Ascending aorta (tissue), 2 donors: ENCODE results near the gene ELL2. TPM values are rescaled to one million over a fixed set of nuclear protein-coding genes. Genes with fewer than 3 reads are reported as not detected.

Source experiments
- DNase-seq, 2 donors: peaks; one replicate each; pipeline ENCODE4 v3.0.0-alpha.2; 2019; ENCODE audit warnings: low spot score in 2 of 2
- H3K27ac ChIP-seq, 2 donors: fragments of 200-600 bp; sonication (generic); one replicate each; pipeline ENCODE4 v1.5.1; 2016 to 2017; ENCODE audit warnings: mild to moderate bottlenecking in 1 of 2
- H3K27me3 ChIP-seq: fragments of 200-600 bp; sonication (generic); one replicate; pipeline ENCODE4 v1.5.1; 2017
- H3K36me3 ChIP-seq, 2 donors: fragments of 200-600 bp; sonication (generic); one replicate each; pipeline ENCODE4 v1.5.1; 2016
- H3K4me1 ChIP-seq, 2 donors: fragments of 200-600 bp; sonication (generic); one replicate each; pipeline ENCODE4 v1.5.1; 2016 to 2017; ENCODE audit warnings: mild to moderate bottlenecking in 1 of 2
- H3K4me3 ChIP-seq, 2 donors: fragments of 200-600 bp; sonication (generic); one replicate each; pipeline ENCODE4 v1.5.1; 2016 to 2017; ENCODE audit warnings: mild to moderate bottlenecking in 1 of 2
- H3K9me3 ChIP-seq, 2 donors: fragments of 200-600 bp; sonication (generic); one replicate each; pipeline ENCODE4 v1.5.1; 2016
- intact Hi-C: fragments of 100-400 bp; cut with DNase I; formaldehyde crosslinking; loops from one replicate; pipeline ENCODE4 v1.15.1; 2023
- total RNA-seq: library from RNA; depleted of rRNA; stranded (reverse); fragments of >200 nt; gene quantifications from one replicate; pipeline ENCODE4 v1.1.0, GENCODE V29; 2016
- TF ChIP-seq, protein P1 (sequence below), 3 experiments: fragments of 200-600 bp in 2 of 3; fragments of 450-650 bp in 1 of 3; sonication (generic) in 2 of 3; IDR thresholded peaks; one replicate each; pipeline ENCODE4 v1.5.1; 2016 to 2019; ENCODE audit warnings: antibody characterized with exemption in 3 of 3, mild to moderate bottlenecking in 1 of 3, moderate library complexity in 1 of 3

Gene ELL2
- total RNA-seq, 1 donor from 2014 or later = 26.0 TPM

DNA sequence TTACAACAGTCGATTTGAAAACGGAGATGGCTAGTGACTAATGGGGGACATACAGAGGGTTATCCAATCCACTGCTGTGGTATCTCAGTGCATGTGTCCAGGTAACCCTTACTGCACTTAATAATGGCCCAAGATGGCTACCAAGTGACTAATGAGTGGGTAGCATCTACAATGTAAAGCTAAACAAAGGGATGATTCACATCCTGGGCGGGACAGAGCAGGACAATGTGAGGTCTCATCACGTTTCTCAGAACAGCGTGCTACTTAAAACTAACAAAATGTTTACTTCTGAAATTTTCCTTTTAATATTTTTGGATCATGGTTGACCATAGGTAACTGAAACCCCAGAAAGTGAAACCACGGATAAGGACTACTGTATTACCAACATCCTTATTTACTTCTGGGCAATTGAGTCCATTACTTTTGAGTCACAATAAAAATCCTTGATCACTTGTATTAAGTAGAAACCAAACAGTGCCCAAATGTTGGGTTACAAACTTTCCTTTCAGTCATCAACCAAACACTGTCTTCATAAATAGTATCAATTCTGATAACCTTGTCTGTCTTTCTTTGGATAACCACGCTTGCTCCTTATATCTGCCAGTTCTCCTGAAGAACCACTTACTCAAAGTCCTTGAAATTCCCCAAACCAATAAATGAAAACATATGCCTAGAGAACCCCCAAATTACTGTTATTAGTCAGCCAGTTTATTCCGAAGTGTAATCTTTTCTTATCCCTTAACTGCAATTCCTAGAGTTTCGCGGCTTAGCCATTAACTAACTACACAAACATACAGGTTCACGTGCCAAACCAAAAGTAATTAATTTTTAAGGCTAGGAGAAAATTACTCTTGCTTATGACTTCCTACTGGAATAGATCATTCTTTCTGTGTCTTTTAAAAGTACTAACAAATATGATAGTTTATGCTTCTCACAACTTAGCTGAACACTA is 59.7 kb downstream of the ELL2 start:
- no peak overlapping the region for H3K4me3 ChIP-seq
- no peak overlapping the region for H3K27ac ChIP-seq
- H3K9me3 ChIP-seq = no peaks in the 10 kb centered on the region

DNA sequence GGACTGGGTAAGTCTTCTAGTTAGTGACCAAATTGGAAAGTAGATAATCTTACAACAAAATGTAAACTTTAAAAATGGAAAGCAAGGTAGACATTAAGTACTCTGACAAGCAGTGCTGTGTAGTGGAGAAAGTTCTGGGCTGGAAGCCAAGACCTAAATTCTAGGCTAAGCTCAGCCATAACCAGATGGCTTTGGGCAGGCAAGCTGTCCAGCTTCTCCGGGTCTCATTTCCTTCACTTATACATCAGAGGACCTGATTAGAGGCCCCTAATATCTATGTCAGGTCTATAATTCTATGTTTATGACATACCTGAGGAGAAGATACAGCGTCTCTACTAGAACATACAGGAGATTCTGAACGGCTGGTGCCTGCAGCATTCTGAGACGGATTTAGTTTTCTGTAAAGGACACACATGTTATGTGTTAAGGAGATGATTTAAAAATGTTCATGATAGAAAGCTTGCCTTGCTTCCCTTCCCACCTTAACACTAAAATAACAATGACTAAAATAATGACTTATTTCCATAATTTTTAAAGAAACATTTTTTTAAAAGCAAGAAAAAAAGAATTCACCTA is 61.2 kb downstream of the ELL2 start:
- Histone ChIP-seq H3K27ac (no peak overlapping the region), H3K27me3 (no peaks in the 10 kb centered on the region), H3K36me3 (peaks cover 46 to 64% of the 10 kb centered on the region in 2 donors), H3K9me3 (no peaks in the 10 kb centered on the region), H3K4me3 (no peak overlapping the region), H3K4me1 (peaks cover 0 to 2% of the 10 kb centered on the region in 2 donors)
- TF ChIP-seq, protein P1, sequence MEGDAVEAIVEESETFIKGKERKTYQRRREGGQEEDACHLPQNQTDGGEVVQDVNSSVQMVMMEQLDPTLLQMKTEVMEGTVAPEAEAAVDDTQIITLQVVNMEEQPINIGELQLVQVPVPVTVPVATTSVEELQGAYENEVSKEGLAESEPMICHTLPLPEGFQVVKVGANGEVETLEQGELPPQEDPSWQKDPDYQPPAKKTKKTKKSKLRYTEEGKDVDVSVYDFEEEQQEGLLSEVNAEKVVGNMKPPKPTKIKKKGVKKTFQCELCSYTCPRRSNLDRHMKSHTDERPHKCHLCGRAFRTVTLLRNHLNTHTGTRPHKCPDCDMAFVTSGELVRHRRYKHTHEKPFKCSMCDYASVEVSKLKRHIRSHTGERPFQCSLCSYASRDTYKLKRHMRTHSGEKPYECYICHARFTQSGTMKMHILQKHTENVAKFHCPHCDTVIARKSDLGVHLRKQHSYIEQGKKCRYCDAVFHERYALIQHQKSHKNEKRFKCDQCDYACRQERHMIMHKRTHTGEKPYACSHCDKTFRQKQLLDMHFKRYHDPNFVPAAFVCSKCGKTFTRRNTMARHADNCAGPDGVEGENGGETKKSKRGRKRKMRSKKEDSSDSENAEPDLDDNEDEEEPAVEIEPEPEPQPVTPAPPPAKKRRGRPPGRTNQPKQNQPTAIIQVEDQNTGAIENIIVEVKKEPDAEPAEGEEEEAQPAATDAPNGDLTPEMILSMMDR (IDR thresholded peaks at IDR 0.05) = no peak
- no peak for DNase-seq
- intact Hi-C loops = no loop called here

More for the DNA sequence above, 59.7 kb downstream of the ELL2 start:
- no peak for DNase-seq
- Histone ChIP-seq H3K36me3 (peaks cover 35 to 59% of the 10 kb centered on the region in 2 donors), H3K27me3 (no peaks in the 10 kb centered on the region), H3K4me1 (peaks cover 0 to 2% of the 10 kb centered on the region in 2 donors)
- TF ChIP-seq, protein P1 (IDR thresholded peaks at IDR 0.05) = no peak
- intact Hi-C loops = no loop called here

DNA sequence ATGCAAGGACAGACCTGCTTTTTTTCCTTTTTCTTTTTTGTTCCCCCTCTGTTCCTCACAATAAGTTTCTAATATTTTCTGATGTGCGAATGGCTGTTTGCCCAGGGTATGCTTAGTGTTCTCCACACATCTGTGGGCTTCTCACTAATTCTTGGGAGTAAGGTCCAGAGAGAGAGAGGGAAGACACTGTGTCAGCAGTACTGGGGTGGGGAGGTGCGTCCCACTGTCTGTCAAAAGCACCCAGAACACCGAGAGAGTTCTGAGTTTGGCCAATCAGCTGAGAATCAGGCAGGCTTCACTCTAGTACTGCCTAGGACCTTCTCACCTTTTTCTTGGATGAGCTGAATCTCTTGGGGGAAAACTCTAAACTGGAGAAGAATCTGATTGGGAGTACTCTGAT is 61.8 kb downstream of the ELL2 start:
- peak overlapping the region in 1 of 2 donors; percentile 10 for H3K27ac ChIP-seq
- TF ChIP-seq, protein P1 (IDR thresholded peaks at IDR 0.05) = no peak
- H3K4me1 ChIP-seq = peaks cover 0 to 2% of the 10 kb centered on the region in 2 donors
- H3K4me3 ChIP-seq = no peak overlapping the region
- DNase-seq = no peak
- H3K9me3 ChIP-seq = no peaks in the 10 kb centered on the region
- peaks cover 52 to 66% of the 10 kb centered on the region in 2 donors for H3K36me3 ChIP-seq
- H3K27me3 ChIP-seq = no peaks in the 10 kb centered on the region
- intact Hi-C loops = no loop called here

DNA sequence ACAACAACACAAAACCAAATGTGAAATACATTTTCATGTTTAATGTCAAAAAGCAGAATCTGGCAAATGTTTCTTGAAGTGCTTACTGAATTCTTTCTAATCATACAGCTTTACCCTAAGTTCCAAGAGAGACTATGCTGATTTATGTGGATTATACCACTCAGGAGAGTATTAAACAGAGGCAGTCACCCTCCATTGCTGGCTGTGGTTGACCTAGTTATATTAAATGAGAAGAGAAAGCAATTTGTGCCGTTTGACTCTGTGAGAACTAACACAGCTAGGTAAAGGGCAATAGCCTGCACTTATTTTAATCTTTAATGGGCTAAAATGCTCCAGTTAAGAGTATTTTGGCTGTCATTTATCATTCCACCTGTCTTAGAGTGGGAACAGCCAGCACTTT is 62.6 kb downstream of the ELL2 start:
- H3K9me3 ChIP-seq = no peaks in the 10 kb centered on the region
- no peak for DNase-seq
- H3K4me3 ChIP-seq = no peak overlapping the region
- H3K27ac ChIP-seq = no peak overlapping the region
- intact Hi-C loops = no loop called here
- H3K36me3 ChIP-seq = peaks cover 59 to 70% of the 10 kb centered on the region in 2 donors
- no peaks in the 10 kb centered on the region for H3K27me3 ChIP-seq
- peaks cover 0 to 2% of the 10 kb centered on the region in 2 donors for H3K4me1 ChIP-seq
- TF ChIP-seq, protein P1 (IDR thresholded peaks at IDR 0.05) = no peak

DNA sequence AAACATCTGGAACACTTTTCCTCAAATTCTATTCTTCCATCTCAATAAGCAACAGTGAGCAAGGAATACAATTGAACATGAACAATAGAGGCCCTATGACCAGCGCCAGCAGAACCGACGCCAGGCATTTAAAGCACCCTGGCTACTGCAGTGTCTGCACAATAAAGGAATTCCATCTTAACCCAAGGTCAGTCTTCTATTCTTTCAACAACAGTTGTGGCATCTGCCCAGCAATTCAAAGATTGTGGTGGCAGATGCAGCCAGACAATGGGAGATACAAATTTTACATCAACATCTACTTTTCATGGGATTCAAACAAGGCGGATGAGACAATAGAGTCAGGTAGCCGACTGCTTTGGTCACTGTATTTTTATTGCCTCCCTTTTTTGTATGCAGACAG is 65.9 kb downstream of the ELL2 start:
- no peak for DNase-seq
- Histone ChIP-seq H3K4me3 (no peak overlapping the region), H3K27ac (no peak overlapping the region), H3K36me3 (peaks cover 83 to 100% of the 10 kb centered on the region in 2 donors), H3K4me1 (peaks cover 0 to 2% of the 10 kb centered on the region in 2 donors), H3K9me3 (no peaks in the 10 kb centered on the region), H3K27me3 (no peaks in the 10 kb centered on the region)
- intact Hi-C loops = no loop called here
- TF ChIP-seq, protein P1 (IDR thresholded peaks at IDR 0.05) = no peak
